Measurements from ENCODE around the gene KDM4B.

GRCh38 chr19:5122671-5123409 lies 153.9 kb downstream of the KDM4B start:
- no peak for TF ChIP-seq EZH2 (IDR thresholded peaks at IDR 0.05; ENCODE audit: borderline replicate concordance, low read depth, low read length, severe bottlenecking)
- TF ChIP-seq CTCF (IDR thresholded peaks at IDR 0.05; ENCODE audit: borderline replicate concordance, extremely low read depth, low read length, poor library complexity, severe bottlenecking): no peak

All from DND-41 (cell line).